Measurements from ENCODE around the gene INS. TPM values are rescaled to one million over a fixed set of nuclear protein-coding genes. Genes with fewer than 3 reads are reported as not detected.

The INS gene
- total and polyA plus RNA-seq, 2 donors (not counting 1 experiment from before 2014, with no cell fraction given) = not detected

GRCh38 chr11:2136952-2137201 lies 24.1 kb downstream of the INS start:
- H3K27me3 ChIP-seq (replicated peaks in 1 of 4; ENCODE audit: control extremely low read depth in 1 of 4, control insufficient read depth in 3 of 4, insufficient read depth in 4 of 4, low read length in 3 of 4) = peaks cover 0 to 65% (median 24%) of the 10 kb centered on the region in 4 experiments
- no peaks in the 10 kb centered on the region for H3K36me3 ChIP-seq (replicated peaks in 1 of 2; ENCODE audit: control extremely low read depth in 1 of 2, control insufficient read depth in 1 of 2, extremely low read depth in 1 of 2, insufficient read depth in 2 of 2, low read length in 1 of 2)
- H3K4me3 ChIP-seq (ENCODE audit: control extremely low read depth in 1 of 5, extremely low read depth in 1 of 5, insufficient read depth in 1 of 5, low read depth in 2 of 5, low read length in 4 of 5) = no peak overlapping the region
- DNase-seq (no peak), ATAC-seq (ENCODE audit: low read depth) (no peak)
- peak overlapping the region; percentile 16 for H3K4me3 Mint-ChIP-seq
- H3K9me3 Mint-ChIP-seq (ENCODE audit: insufficient read depth) = no peaks in the 10 kb centered on the region
- no peaks in the 10 kb centered on the region for H3K79me2 ChIP-seq (ENCODE audit: control insufficient read depth, insufficient read depth, low read length)
- CTCF ChIA-PET = interaction anchor here (1.1 kb wide), 1 partner anchor 15 kb away, joined by 8 read pairs; no protein-coding TSS in a partner anchor
- H3K27ac ChIP-seq (ENCODE audit: low read length in 2 of 2) = no peak overlapping the region
- no peaks in the 10 kb centered on the region for H4K20me1 ChIP-seq (ENCODE audit: control insufficient read depth, insufficient read depth, low read length, poor library complexity, severe bottlenecking)
- no peak overlapping the region for H2AFZ ChIP-seq (ENCODE audit: insufficient read depth, low read depth, low read length, poor library complexity, severe bottlenecking)
- H3K27ac Mint-ChIP-seq = no peak overlapping the region
- peaks cover 0 to 6% (median 0%) of the 10 kb centered on the region in 3 donors for H3K9me3 ChIP-seq (ENCODE audit: control extremely low read depth in 1 of 3, control insufficient read depth in 2 of 3, insufficient read depth in 1 of 3, low read length in 2 of 3)
- H3K9ac ChIP-seq (ENCODE audit: low read length) = no peak overlapping the region
- no peak overlapping the region for H3K4me2 ChIP-seq (replicated peaks; ENCODE audit: low read depth, low read length, poor library complexity, severe bottlenecking)
- POLR2A ChIA-PET = interaction anchor here (0.6 kb wide), 1 partner anchor 28 kb away, joined by 4 read pairs; no protein-coding TSS in a partner anchor
- peaks cover 35% of the 10 kb centered on the region for H3K27me3 Mint-ChIP-seq
- H3K4me1 Mint-ChIP-seq = peaks cover 14% of the 10 kb centered on the region
- H3K4me1 ChIP-seq (ENCODE audit: control insufficient read depth in 2 of 2, insufficient read depth in 2 of 2, low read length in 2 of 2) = peaks cover 15 to 23% of the 10 kb centered on the region in 2 donors
- no peak for TF ChIP-seq EZH2 (IDR thresholded peaks at IDR 0.05; ENCODE audit: borderline replicate concordance, insufficient read depth, low read depth, low read length, poor library complexity, severe bottlenecking)
- TF ChIP-seq CTCF (IDR thresholded peaks at IDR 0.05) = no peak
- intact Hi-C loops (cut with micrococcal nuclease) = no loop called here
- WGBS (ENCODE audit: insufficient coverage) = 10% methylated on average over 8 of the region's 8 CpGs

- H3K4me1 Mint-ChIP-seq = peaks cover 14% of the 10 kb centered on the region
- ATAC-seq (ENCODE audit: low read depth) (no peak), DNase-seq (no peak)
- H3K27ac ChIP-seq (ENCODE audit: low read length in 2 of 2) = no peak overlapping the region
- no peaks in the 10 kb centered on the region for H3K79me2 ChIP-seq (ENCODE audit: control insufficient read depth, insufficient read depth, low read length)
- no peak overlapping the region for H3K27ac Mint-ChIP-seq
- peaks cover 0 to 6% (median 0%) of the 10 kb centered on the region in 3 donors for H3K9me3 ChIP-seq (ENCODE audit: control extremely low read depth in 1 of 3, control insufficient read depth in 2 of 3, insufficient read depth in 1 of 3, low read length in 2 of 3)
- ChIA-PET POLR2A (no interaction called here), CTCF (interaction anchor here (1.1 to 1.4 kb wide), 2 partner anchors 15 to 16 kb away, joined by 4 to 8 read pairs; no protein-coding TSS in a partner anchor)
- no peak overlapping the region for H3K4me2 ChIP-seq (replicated peaks; ENCODE audit: low read depth, low read length, poor library complexity, severe bottlenecking)
- peak overlapping the region; percentile 49 for H3K4me3 Mint-ChIP-seq
- H4K20me1 ChIP-seq (ENCODE audit: control insufficient read depth, insufficient read depth, low read length, poor library complexity, severe bottlenecking) = no peaks in the 10 kb centered on the region
- H3K9me3 Mint-ChIP-seq (ENCODE audit: insufficient read depth) = peaks cover 2% of the 10 kb centered on the region
- no peak overlapping the region for H2AFZ ChIP-seq (ENCODE audit: insufficient read depth, low read depth, low read length, poor library complexity, severe bottlenecking)
- no peaks in the 10 kb centered on the region for H3K36me3 ChIP-seq (replicated peaks in 1 of 2; ENCODE audit: control extremely low read depth in 1 of 2, control insufficient read depth in 1 of 2, extremely low read depth in 1 of 2, insufficient read depth in 2 of 2, low read length in 1 of 2)
- peaks cover 33% of the 10 kb centered on the region for H3K27me3 Mint-ChIP-seq
- intact Hi-C loops (cut with micrococcal nuclease) = no loop called here
- WGBS (ENCODE audit: insufficient coverage) = 38% methylated on average over 21 of the region's 24 CpGs
- H3K4me1 ChIP-seq (ENCODE audit: control insufficient read depth in 2 of 2, insufficient read depth in 2 of 2, low read length in 2 of 2) = peaks cover 15 to 23% of the 10 kb centered on the region in 2 donors
- TF ChIP-seq CTCF (IDR thresholded peaks at IDR 0.05) (no peak), EZH2 (IDR thresholded peaks at IDR 0.05; ENCODE audit: borderline replicate concordance, insufficient read depth, low read depth, low read length, poor library complexity, severe bottlenecking) (no peak)
- H3K4me3 ChIP-seq (ENCODE audit: control extremely low read depth in 1 of 5, extremely low read depth in 1 of 5, insufficient read depth in 1 of 5, low read depth in 2 of 5, low read length in 4 of 5) = no peak overlapping the region
- H3K27me3 ChIP-seq (replicated peaks in 1 of 4; ENCODE audit: control extremely low read depth in 1 of 4, control insufficient read depth in 3 of 4, insufficient read depth in 4 of 4, low read length in 3 of 4) = peaks cover 0 to 62% (median 19%) of the 10 kb centered on the region in 4 experiments
- no peak overlapping the region for H3K9ac ChIP-seq (ENCODE audit: low read length)
Measured at GRCh38 chr11:2136209-2136951, 24.6 kb downstream of the INS start.
